DND-41 (cell line): ENCODE measurements around the gene RANBP17.

Experiments
- EZH2 ChIP-seq: IDR thresholded peaks from 3 replicates; pipeline ENCODE4 v1.6.1; 2012; ENCODE audit warnings: borderline replicate concordance, low read depth, mild to moderate bottlenecking, moderate library complexity, low read length, inconsistent platforms; ENCODE audit not compliant: severe bottlenecking
- TF ChIP-seq, protein P1 (sequence below): IDR thresholded peaks from 2 replicates; pipeline ENCODE4 v1.5.1; 2012; ENCODE audit warnings: borderline replicate concordance, low read length, moderate library complexity, mild to moderate bottlenecking; ENCODE audit not compliant: poor library complexity, severe bottlenecking; ENCODE audit errors: extremely low read depth

DNA sequence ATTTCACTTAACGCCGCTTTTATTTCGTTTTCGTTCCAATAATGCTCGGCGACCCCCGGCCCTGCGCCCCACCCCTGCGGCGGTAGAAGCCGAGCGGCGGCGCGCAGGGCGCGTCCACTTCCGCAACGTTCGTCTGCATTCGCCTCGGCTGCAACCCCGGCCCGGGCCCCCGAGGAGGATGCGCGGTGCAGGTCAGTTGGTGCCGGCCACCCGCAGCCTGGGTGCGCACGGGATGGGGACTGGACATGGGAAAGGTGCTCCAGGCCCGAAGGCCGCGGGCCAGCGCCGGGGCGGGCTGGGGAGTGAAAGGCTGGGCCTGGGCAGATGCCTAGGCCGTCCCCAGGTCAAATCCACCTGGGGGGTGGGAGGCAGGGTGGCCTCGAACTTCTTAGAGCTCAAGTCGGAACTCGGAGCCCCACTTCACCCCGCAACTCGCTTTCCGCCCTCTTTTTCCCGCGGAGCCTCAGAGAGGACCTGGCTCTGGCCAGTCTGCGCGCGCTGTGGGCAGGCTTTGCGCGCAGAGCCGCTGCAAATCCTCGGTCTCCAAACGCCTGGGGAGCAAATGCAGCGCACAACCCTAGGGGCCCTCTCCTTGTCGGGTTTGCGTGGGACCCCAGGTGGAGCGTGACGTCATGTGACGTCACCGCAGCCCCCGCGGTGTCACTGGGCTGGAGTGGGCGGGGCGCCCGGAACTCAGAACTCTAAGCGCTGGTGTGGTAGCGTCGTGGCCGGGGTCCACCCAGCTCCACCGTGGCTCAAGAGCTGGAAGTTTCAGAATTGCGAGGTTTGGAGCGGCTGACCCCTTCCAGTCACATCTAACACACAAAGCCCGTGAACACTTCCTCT lies 450.5 kb downstream of the RANBP17 start:
- TF ChIP-seq, protein P1, sequence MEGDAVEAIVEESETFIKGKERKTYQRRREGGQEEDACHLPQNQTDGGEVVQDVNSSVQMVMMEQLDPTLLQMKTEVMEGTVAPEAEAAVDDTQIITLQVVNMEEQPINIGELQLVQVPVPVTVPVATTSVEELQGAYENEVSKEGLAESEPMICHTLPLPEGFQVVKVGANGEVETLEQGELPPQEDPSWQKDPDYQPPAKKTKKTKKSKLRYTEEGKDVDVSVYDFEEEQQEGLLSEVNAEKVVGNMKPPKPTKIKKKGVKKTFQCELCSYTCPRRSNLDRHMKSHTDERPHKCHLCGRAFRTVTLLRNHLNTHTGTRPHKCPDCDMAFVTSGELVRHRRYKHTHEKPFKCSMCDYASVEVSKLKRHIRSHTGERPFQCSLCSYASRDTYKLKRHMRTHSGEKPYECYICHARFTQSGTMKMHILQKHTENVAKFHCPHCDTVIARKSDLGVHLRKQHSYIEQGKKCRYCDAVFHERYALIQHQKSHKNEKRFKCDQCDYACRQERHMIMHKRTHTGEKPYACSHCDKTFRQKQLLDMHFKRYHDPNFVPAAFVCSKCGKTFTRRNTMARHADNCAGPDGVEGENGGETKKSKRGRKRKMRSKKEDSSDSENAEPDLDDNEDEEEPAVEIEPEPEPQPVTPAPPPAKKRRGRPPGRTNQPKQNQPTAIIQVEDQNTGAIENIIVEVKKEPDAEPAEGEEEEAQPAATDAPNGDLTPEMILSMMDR, result no peak
- no peak for TF ChIP-seq EZH2
